HEK293T (cell line): Measurements from ENCODE around the gene TUBGCP3.

Experiments used
- FOXK2 ChIP-seq: fragments of 450-650 bp; IDR thresholded peaks from 2 replicates; pipeline ENCODE4 v1.6.1; 2016; ENCODE audit warnings: mild to moderate bottlenecking
- SP1 ChIP-seq: fragments of 450-650 bp; IDR thresholded peaks from 2 replicates; pipeline ENCODE4 v1.6.1; 2017
- TARDBP ChIP-seq: fragments of 450-650 bp; IDR thresholded peaks from 2 replicates; pipeline ENCODE4 v1.6.1; 2016

GRCh38 chr13:112606109-112607001, 18.4 kb upstream of the TUBGCP3 start:
- TF ChIP-seq TARDBP (no peak), SP1 (no peak), FOXK2 (no peak)
